Panc1 (cell line): Measurements from ENCODE around the gene SH2D3C. TPM values are rescaled to one million over a fixed set of nuclear protein-coding genes. Genes with fewer than 3 reads are reported as not detected.

Source experiments
- ATAC-seq: fragments of 200-7000 bp; cut with Tn5 transposase; 2 replicates; pipeline ENCODE4 v1.9.1; 2020; ENCODE audit warnings: mild to moderate bottlenecking, moderate library complexity
- BruUV-seq: library from RNA; stranded (reverse); fragments of 400-500 nt; replicated peaks from 2 replicates; lab custom pipeline; 2021; lab: Mats Ljungman, UMichigan
- CTCF ChIA-PET: fragments of 300-600 bp; sonication (Branson Sonifier 250); formaldehyde crosslinking; loops from one replicate; lab custom pipeline; 2022; ENCODE audit warnings: antibody characterized with exemption; lab: Charles Lee
- POLR2A ChIA-PET: fragments of 300-600 bp; sonication (Branson Sonifier 250); formaldehyde crosslinking; loops from one replicate; lab custom pipeline; 2022; ENCODE audit warnings: antibody characterized with exemption; lab: Charles Lee
- DNase-seq: peaks from one replicate; pipeline ENCODE4 v3.0.0-alpha.2; 2010; ENCODE audit warnings: low read depth, low spot score
- H3K27ac ChIP-seq: 2 replicates; pipeline ENCODE4 v1.5.1; 2011; ENCODE audit warnings: mild to moderate bottlenecking, low read length, inconsistent platforms
- H3K27me3 ChIP-seq: fragments of 200-500 bp; sonication (Bioruptor generic); 2 replicates; pipeline ENCODE4 v1.6.0; 2014; ENCODE audit warnings: low read length, inconsistent platforms; ENCODE audit not compliant: control insufficient read depth, insufficient read depth
- H3K36me3 ChIP-seq: fragments of 200-500 bp; sonication (Bioruptor generic); 2 replicates; pipeline ENCODE4 v1.5.1; 2014; ENCODE audit warnings: inconsistent platforms, mild to moderate bottlenecking, low read length, moderate library complexity; ENCODE audit not compliant: control insufficient read depth, insufficient read depth
- H3K4me1 ChIP-seq: 2 replicates; pipeline ENCODE4 v1.5.1; 2011; ENCODE audit warnings: inconsistent platforms, mild to moderate bottlenecking, low read length, moderate library complexity; ENCODE audit not compliant: control insufficient read depth, insufficient read depth
- H3K4me3 ChIP-seq, 2 experiments: 2 replicates each; pipeline ENCODE4 v1.5.1; 2011 to 2012; ENCODE audit warnings: low read depth in 2 of 2, low read length in 2 of 2, mild to moderate bottlenecking in 2 of 2, inconsistent platforms in 1 of 2, moderate library complexity in 1 of 2
- H3K9me3 ChIP-seq: fragments of 200-500 bp; sonication (Bioruptor generic); 2 replicates; pipeline ENCODE4 v1.5.1; 2014; ENCODE audit warnings: low read depth, mild to moderate bottlenecking, inconsistent platforms, low read length, moderate library complexity; ENCODE audit not compliant: control insufficient read depth, insufficient read depth
- CTCF ChIP-seq: fragments of 450-650 bp; IDR thresholded peaks from 2 replicates; pipeline ENCODE4 v1.5.1; 2017; ENCODE audit warnings: mild to moderate bottlenecking
- POLR2AphosphoS5 ChIP-seq: IDR thresholded peaks from 2 replicates; pipeline ENCODE4 v1.6.1; 2012; ENCODE audit warnings: mild to moderate bottlenecking, low read depth, low read length, moderate library complexity
- REST ChIP-seq, 2 experiments: IDR thresholded peaks; 2 replicates each; pipeline ENCODE4 v1.6.1; 2011 to 2012; ENCODE audit warnings: low read depth in 2 of 2, control low read depth in 1 of 2, low read length in 1 of 2, mild to moderate bottlenecking in 1 of 2, moderate library complexity in 1 of 2; ENCODE audit not compliant: insufficient read depth in 1 of 2
- SIN3A ChIP-seq: IDR thresholded peaks from 2 replicates; pipeline ENCODE4 v1.6.1; 2012; ENCODE audit warnings: low read depth, mild to moderate bottlenecking, low read length, moderate library complexity, borderline replicate concordance; ENCODE audit not compliant: insufficient read depth
- TCF7L2 ChIP-seq: IDR thresholded peaks from 2 replicates; pipeline ENCODE4 v1.6.1; 2011; ENCODE audit warnings: mild to moderate bottlenecking, low read depth, low read length, inconsistent platforms
- in situ Hi-C: cut with HindIII; loops from 2 replicates; pipeline ENCODE4 v1.10.0; 2016; ENCODE audit warnings: low sequenced_read_pairs, low pct_unique_long_range_greater_than_20kb
- intact Hi-C: fragments of 100-400 bp; cut with micrococcal nuclease; formaldehyde crosslinking; loops from one replicate; pipeline ENCODE4 v1.10.0; 2022; ENCODE audit not compliant: unreplicated experiment
- total RNA-seq: library from RNA; stranded (reverse); gene quantifications from one replicate; pipeline ENCODE4 v1.2.1, GENCODE V29; 2021; ENCODE audit not compliant: unreplicated experiment

The SH2D3C gene
- total RNA-seq, 1 experiment from 2014 or later: 0.49 TPM

- no peak overlapping the region for H3K27ac ChIP-seq
- intact Hi-C loops: no loop called here
- no peaks in the 10 kb centered on the region for H3K36me3 ChIP-seq
- BruUV-seq: no TSS peak
- no peaks in the 10 kb centered on the region for H3K27me3 ChIP-seq
- no peak overlapping the region for H3K4me3 ChIP-seq
- POLR2A ChIA-PET: no interaction called here
- H3K9me3 ChIP-seq: no peaks in the 10 kb centered on the region
- DNase-seq (no peak), ATAC-seq (no peak)
- no peak for TF ChIP-seq REST (IDR thresholded peaks at IDR 0.05; ENCODE audit: insufficient read depth in 1 of 2, low read depth in 2 of 2, low read length in 1 of 2)
- TF ChIP-seq SIN3A: no peak
- H3K4me1 ChIP-seq: no peaks in the 10 kb centered on the region
- in situ Hi-C loops: no loop called here
- CTCF ChIA-PET: no interaction called here
Observed at GRCh38 chr9:127767909-127768331, 10.5 kb downstream of the SH2D3C start.

- CTCF ChIA-PET: interaction anchor here (0.6 kb wide), 1 partner anchor 9 kb away, joined by 3 read pairs; no protein-coding TSS in a partner anchor
- in situ Hi-C loops: no loop called here
Observed at GRCh38 chr9:127767410-127767809, 11.1 kb downstream of the SH2D3C start.

More at GRCh38 chr9:127767410-127767809, 11.1 kb downstream of the SH2D3C start:
- Histone ChIP-seq H3K4me3 (no peak overlapping the region), H3K27ac (no peak overlapping the region), H3K27me3 (no peaks in the 10 kb centered on the region), H3K4me1 (no peaks in the 10 kb centered on the region), H3K9me3 (no peaks in the 10 kb centered on the region), H3K36me3 (no peaks in the 10 kb centered on the region)
- TF ChIP-seq CTCF (no peak), REST (IDR thresholded peaks at IDR 0.05; ENCODE audit: insufficient read depth in 1 of 2, low read depth in 2 of 2, low read length in 1 of 2) (no peak), SIN3A (no peak), TCF7L2 (no peak), POLR2AphosphoS5 (no peak)
- DNase-seq: no peak
- BruUV-seq: no TSS peak
- ATAC-seq: no peak
- intact Hi-C loops: no loop called here
- POLR2A ChIA-PET: no interaction called here
